SK-N-SH treated with all-trans-retinoic acid at 6 μM for 48 hours (cell line): ENCODE measurements around the gene CNOT6L.

Source experiments
- ATAC-seq: fragments of 200-7000 bp; cut with Tn5 transposase; 3 replicates; pipeline ENCODE4 v1.9.1; 2020; ENCODE audit warnings: mild to moderate bottlenecking, moderate library complexity
- ARNTL ChIP-seq: fragments of 450-650 bp; formaldehyde crosslinking; IDR thresholded peaks from 2 replicates; pipeline ENCODE4 v1.5.0; 2020; ENCODE audit warnings: low read depth, mild to moderate bottlenecking, moderate library complexity, borderline replicate concordance
- BACH2 ChIP-seq: fragments of 250-450 bp; sonication (Bioruptor Pico); IDR thresholded peaks from 2 replicates; pipeline ENCODE4 v1.9.0; 2021; ENCODE audit warnings: mild to moderate bottlenecking, borderline replicate concordance
- CREB5 ChIP-seq: fragments of 250-450 bp; sonication (Bioruptor Pico); IDR thresholded peaks from 2 replicates; pipeline ENCODE4 v1.5.1; 2020; ENCODE audit warnings: low read depth, mild to moderate bottlenecking, moderate library complexity
- CSDC2 ChIP-seq: fragments of 250-450 bp; sonication (Bioruptor Pico); IDR thresholded peaks from 2 replicates; pipeline ENCODE4 v1.5.0; 2020; ENCODE audit warnings: mild to moderate bottlenecking, moderate library complexity
- CSRNP3 ChIP-seq: fragments of 250-450 bp; sonication (Bioruptor Pico); IDR thresholded peaks from 2 replicates; pipeline ENCODE4 v1.5.1; 2021; ENCODE audit warnings: mild to moderate bottlenecking, moderate library complexity
- ESRRG ChIP-seq: fragments of 250-450 bp; sonication (Bioruptor Pico); IDR thresholded peaks from 2 replicates; pipeline ENCODE4 v1.6.1; 2021; ENCODE audit warnings: mild to moderate bottlenecking
- ISL1 ChIP-seq: fragments of 250-450 bp; sonication (Bioruptor Pico); IDR thresholded peaks from 2 replicates; pipeline ENCODE4 v2.1.2; 2022; ENCODE audit warnings: mild to moderate bottlenecking, moderate library complexity
- OSR1 ChIP-seq: fragments of 250-450 bp; sonication (Bioruptor Pico); IDR thresholded peaks from 2 replicates; pipeline ENCODE4 v1.8.0; 2022; ENCODE audit warnings: moderate library complexity, mild to moderate bottlenecking, inconsistent platforms
- PATZ1 ChIP-seq: fragments of 250-450 bp; sonication (Bioruptor Pico); IDR thresholded peaks from 2 replicates; pipeline ENCODE4 v1.8.0; 2020; ENCODE audit warnings: mild to moderate bottlenecking, moderate library complexity, borderline replicate concordance
- POU6F1 ChIP-seq: fragments of 250-450 bp; sonication (Bioruptor Pico); IDR thresholded peaks from 2 replicates; pipeline ENCODE4 v1.8.0; 2021; ENCODE audit warnings: low read depth, mild to moderate bottlenecking, moderate library complexity, borderline replicate concordance
- PPARA ChIP-seq: fragments of 250-450 bp; sonication (Bioruptor Pico); IDR thresholded peaks from 2 replicates; pipeline ENCODE4 v1.5.0; 2020; ENCODE audit warnings: mild to moderate bottlenecking, borderline replicate concordance
- RARB ChIP-seq: fragments of 250-450 bp; sonication (Bioruptor Pico); IDR thresholded peaks from 2 replicates; pipeline ENCODE4 v1.8.0; 2021; ENCODE audit warnings: mild to moderate bottlenecking, moderate library complexity
- SNAI2 ChIP-seq: fragments of 250-450 bp; sonication (Bioruptor Pico); IDR thresholded peaks from 2 replicates; pipeline ENCODE4 v1.5.0; 2020; ENCODE audit warnings: mild to moderate bottlenecking, moderate library complexity
- TCF4 ChIP-seq: fragments of 250-450 bp; sonication (Bioruptor Pico); IDR thresholded peaks from 2 replicates; pipeline ENCODE4 v1.8.0; 2021; ENCODE audit warnings: mild to moderate bottlenecking, moderate library complexity, borderline replicate concordance
- TOX ChIP-seq: fragments of 250-450 bp; sonication (Bioruptor Pico); IDR thresholded peaks from 2 replicates; pipeline ENCODE4 v1.8.0; 2021; ENCODE audit warnings: mild to moderate bottlenecking, moderate library complexity, borderline replicate concordance
- TSHZ2 ChIP-seq: fragments of 250-450 bp; sonication (Bioruptor Pico); IDR thresholded peaks from 2 replicates; pipeline ENCODE4 v1.5.0; 2020; ENCODE audit warnings: mild to moderate bottlenecking, moderate library complexity
- ZC3H10 ChIP-seq: fragments of 250-450 bp; sonication (Bioruptor Pico); IDR thresholded peaks from 2 replicates; pipeline ENCODE4 v1.5.1; 2021; ENCODE audit warnings: mild to moderate bottlenecking, moderate library complexity
- ZFP3 ChIP-seq: fragments of 250-450 bp; sonication (Bioruptor Pico); IDR thresholded peaks from 2 replicates; pipeline ENCODE4 v1.5.0; 2020; ENCODE audit warnings: mild to moderate bottlenecking, moderate library complexity
- ZFP30 ChIP-seq: fragments of 450-650 bp; formaldehyde crosslinking; IDR thresholded peaks from 2 replicates; pipeline ENCODE4 v1.5.0; 2022; ENCODE audit warnings: mild to moderate bottlenecking, moderate library complexity
- ZNF565 ChIP-seq: fragments of 450-650 bp; formaldehyde crosslinking; conservative IDR thresholded peaks from 2 replicates; pipeline ENCODE4 v1.5.0; 2020; ENCODE audit warnings: low read depth, mild to moderate bottlenecking, moderate library complexity
- ZNF70 ChIP-seq: fragments of 450-650 bp; formaldehyde crosslinking; IDR thresholded peaks from 2 replicates; pipeline ENCODE4 v1.5.0; 2020; ENCODE audit warnings: mild to moderate bottlenecking, moderate library complexity
- ZNF8 ChIP-seq: fragments of 450-650 bp; formaldehyde crosslinking; IDR thresholded peaks from 2 replicates; pipeline ENCODE4 v1.5.0; 2020; ENCODE audit warnings: mild to moderate bottlenecking, moderate library complexity

CNOT6L gene

GRCh38 chr4:77834403-77834802 lies 15.2 kb upstream of the CNOT6L start:
- TF ChIP-seq CSDC2 (CRISPR knock-in tag) (no peak), OSR1 (no peak), BACH2 (CRISPR knock-in tag) (no peak), PATZ1 (CRISPR knock-in tag) (no peak), CSRNP3 (CRISPR knock-in tag) (no peak), ISL1 (CRISPR knock-in tag) (no peak), ESRRG (CRISPR knock-in tag) (no peak), ZC3H10 (CRISPR knock-in tag) (no peak), TOX (no peak), RARB (CRISPR knock-in tag) (no peak), ARNTL (CRISPR knock-in tag) (no peak), ZNF565 (no peak), POU6F1 (CRISPR knock-in tag) (no peak), ZFP30 (CRISPR knock-in tag) (no peak), TCF4 (CRISPR knock-in tag) (no peak), CREB5 (no peak), SNAI2 (CRISPR knock-in tag) (no peak), ZNF70 (CRISPR knock-in tag) (no peak), TSHZ2 (CRISPR knock-in tag) (no peak), ZFP3 (no peak)
- no peak for ATAC-seq

GRCh38 chr4:77833126-77833724 lies 14.1 kb upstream of the CNOT6L start:
- TF ChIP-seq CREB5 (no peak), ISL1 (CRISPR knock-in tag) (no peak), TOX (no peak), TSHZ2 (CRISPR knock-in tag) (no peak), ZNF8 (no peak), ZC3H10 (CRISPR knock-in tag) (no peak), RARB (CRISPR knock-in tag) (no peak), TCF4 (CRISPR knock-in tag) (no peak), ARNTL (CRISPR knock-in tag) (no peak), PPARA (CRISPR knock-in tag) (no peak), PATZ1 (CRISPR knock-in tag) (no peak), ESRRG (CRISPR knock-in tag) (no peak)
- no peak for ATAC-seq
